ENCODE data around the gene COL18A1. TPM values are rescaled to one million over a fixed set of nuclear protein-coding genes. Genes with fewer than 3 reads are reported as not detected.

The COL18A1 gene
- polyA plus RNA-seq, 3 donors from 2014 or later = 0.30 to 1.8 (median 0.46) TPM

DNA sequence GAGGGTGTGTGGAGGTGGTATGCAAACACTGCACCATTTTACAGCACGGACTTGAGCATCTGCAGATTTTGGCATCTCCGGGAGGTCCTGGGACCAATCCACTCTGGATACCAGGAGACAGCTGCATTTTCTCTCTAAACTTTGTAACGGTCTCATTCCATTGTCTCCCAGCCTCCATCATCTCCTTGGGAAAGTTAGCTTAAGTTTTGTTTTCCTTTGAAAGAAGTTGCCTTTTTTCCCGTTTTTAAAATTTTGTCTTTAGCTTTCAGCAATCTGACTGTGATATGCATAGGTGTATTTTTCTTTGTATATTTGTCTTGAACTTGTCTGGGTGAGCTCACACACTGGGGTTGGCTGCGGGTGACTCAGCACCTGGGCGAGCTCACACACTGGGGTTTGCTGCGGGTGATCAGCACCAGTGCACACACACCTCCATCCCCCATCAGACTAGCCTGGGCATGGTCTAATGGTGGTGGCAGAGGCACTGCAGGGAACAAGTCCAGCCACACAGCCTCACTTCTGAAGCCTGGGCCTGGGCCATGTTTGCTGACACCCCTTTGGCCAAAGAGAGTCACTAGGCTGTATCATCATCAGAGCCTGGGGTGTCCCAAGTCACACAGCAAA lies 32.1 kb upstream of the COL18A1 start:
- no peak for DNase-seq
- Mint-ChIP-seq H3K36me3 (no peaks in the 10 kb centered on the region), H3K27ac (peak overlapping the region in 1 of 6 donors; percentile 11), H3K4me3 (no peak overlapping the region), H3K27me3 (ENCODE audit: low read depth in 3 of 3) (peaks cover 17 to 22% (median 20%) of the 10 kb centered on the region in 3 donors), H3K9me3 (peaks cover 0 to 2% (median 0%) of the 10 kb centered on the region in 6 donors), H3K4me1 (peaks cover 17 to 31% of the 10 kb centered on the region in 2 donors)

DNA sequence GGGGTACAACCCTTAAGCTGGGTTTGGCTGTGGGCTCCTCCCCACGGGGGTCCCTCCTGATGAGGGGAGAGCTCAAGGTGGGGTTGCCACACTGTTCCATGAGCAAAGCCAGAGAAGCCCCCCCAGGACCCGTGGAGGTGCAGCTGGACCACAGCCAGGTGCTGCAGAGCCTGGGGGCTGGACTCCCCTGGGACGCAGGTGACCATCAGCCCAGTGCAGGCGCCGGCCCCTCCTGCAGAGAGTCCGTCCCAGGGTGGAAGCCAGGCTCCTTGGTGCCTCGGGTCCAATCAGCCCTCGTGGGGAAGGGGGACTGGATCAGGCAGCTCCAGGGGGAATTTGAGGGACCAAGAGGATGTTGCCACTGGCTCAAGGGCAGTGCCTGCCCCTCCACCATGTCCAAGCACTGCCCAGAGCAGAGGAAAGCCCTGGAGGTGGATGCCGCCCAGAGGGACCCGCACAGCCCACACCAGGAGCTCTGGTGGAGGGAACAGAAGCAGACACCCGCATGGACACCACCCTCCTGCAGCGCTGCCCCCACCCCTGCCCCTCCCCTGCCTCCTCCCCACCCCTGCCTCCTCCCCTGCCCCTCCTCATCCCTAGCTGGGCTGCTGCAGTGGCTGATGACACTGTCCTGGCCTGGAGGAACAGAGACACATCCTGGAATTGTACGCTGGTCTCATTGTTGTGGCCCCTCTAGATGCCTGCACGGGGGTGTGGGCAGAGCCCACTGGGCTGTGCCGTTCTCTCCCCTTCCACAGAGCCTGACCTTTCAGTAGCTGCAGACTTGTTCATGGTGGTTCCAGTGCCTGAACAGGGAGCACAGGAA lies 30.8 kb upstream of the COL18A1 start:
- Mint-ChIP-seq H3K36me3 (no peaks in the 10 kb centered on the region), H3K27me3 (ENCODE audit: low read depth in 3 of 3) (peaks cover 16 to 19% (median 17%) of the 10 kb centered on the region in 3 donors), H3K4me1 (peaks cover 17 to 31% of the 10 kb centered on the region in 2 donors), H3K9me3 (peaks cover 0 to 2% (median 0%) of the 10 kb centered on the region in 6 donors), H3K27ac (no peak overlapping the region), H3K4me3 (no peak overlapping the region)
- no peak for DNase-seq

DNA sequence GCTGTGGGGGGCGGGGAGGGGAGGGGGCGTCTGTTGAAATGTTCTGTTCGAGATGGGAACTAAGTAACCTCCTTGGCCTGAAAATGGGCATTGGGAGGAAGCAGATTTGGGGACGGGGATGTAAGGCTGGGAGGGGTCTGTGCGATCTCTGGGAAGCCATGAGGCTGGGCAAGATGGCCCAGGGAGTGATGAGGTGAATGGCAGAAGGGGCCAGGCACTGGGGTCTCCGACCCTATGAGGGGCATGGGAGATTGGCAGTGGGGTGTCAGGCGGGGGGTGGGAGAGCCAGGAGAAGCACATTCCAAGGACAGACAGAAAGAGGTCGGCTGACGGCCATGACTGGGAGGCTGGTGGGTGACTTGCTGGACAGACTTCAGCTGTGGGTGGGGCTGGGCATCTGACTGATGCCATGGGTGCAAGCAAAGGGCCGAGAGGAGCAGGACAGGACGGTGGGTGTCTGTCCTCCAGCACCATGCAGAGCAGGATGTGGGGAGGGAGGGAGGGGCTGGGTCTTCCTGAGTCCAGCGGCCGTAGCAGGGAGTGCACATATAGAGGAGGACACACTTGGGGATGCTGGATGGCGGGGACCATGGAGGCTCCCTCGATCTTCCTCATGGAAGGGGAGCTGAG lies 30.0 kb upstream of the COL18A1 start:
- H3K36me3 Mint-ChIP-seq = no peaks in the 10 kb centered on the region
- no peak overlapping the region for H3K4me3 Mint-ChIP-seq
- peaks cover 0 to 2% (median 0%) of the 10 kb centered on the region in 6 donors for H3K9me3 Mint-ChIP-seq
- peaks cover 14 to 25% of the 10 kb centered on the region in 2 donors for H3K4me1 Mint-ChIP-seq
- peak overlapping the region in 1 of 6 donors; percentile 46 for H3K27ac Mint-ChIP-seq
- DNase-seq = no peak
- H3K27me3 Mint-ChIP-seq (ENCODE audit: low read depth in 3 of 3) = peaks cover 9 to 18% (median 17%) of the 10 kb centered on the region in 3 donors

DNA sequence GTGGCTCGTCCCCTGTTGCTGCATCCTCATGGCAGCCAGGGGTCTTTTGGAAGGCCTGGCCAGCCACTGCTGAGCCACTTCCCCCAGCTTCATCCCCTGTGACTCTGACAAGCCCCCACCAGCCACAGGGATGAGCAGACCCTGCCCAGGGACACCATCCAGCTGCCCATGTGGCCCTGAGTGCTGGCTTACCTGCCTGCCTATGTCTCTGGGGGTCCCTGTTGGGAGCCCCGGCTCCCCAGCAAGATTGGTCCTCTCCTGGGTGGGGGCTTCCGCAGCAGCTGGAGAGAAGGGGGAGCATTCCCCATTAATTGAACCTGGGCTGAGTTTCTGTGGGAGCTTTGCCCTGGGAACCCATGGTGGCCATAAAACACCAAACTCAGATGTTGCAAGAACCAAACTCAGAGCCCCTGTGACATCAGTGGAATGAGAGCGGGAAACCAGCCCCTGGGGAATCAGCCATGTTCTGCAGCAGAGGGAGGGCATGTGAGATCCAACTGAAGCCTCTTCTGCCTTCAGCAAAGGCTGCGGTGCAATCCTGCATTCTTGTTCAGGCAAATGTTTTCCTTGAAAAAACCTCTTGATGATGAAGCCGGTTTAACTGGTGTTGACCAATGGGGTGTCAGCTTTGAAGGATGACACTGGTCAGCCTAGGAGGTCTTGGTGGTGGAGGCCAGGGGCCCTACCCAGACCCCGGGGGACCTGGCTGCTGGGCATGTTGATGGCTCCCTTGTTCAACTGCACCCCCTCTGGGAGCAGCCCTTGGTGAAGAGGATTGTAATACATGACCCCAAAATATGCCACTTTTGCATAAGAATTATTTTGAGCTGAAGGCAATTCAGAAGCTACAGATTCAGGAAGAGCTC lies 28.3 kb upstream of the COL18A1 start:
- Mint-ChIP-seq H3K4me1 (peaks cover 0 to 12% of the 10 kb centered on the region in 2 donors), H3K27ac (no peak overlapping the region), H3K27me3 (ENCODE audit: low read depth in 3 of 3) (peaks cover 5 to 14% (median 11%) of the 10 kb centered on the region in 3 donors), H3K9me3 (peaks cover 0 to 2% (median 0%) of the 10 kb centered on the region in 6 donors), H3K4me3 (no peak overlapping the region), H3K36me3 (no peaks in the 10 kb centered on the region)
- no peak for DNase-seq

DNA sequence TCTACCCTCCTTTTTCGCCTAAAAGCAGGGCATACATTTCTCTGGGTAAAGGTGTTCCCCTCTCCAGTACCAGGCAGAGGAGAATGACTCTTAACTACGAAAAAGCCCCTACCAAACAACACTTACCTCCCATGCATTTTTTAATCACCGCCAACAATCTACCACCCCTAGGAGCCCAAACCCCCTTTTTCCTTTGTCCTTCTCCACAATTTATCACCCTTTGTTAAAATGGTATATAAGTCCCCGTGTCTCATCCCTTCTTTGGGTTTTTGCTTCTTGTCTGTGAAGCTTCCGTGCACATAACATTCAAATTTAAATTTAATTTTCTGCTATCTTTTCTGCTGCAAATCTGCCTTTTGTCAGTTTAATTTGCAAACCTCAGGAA lies 27.6 kb upstream of the COL18A1 start:
- H3K4me3 Mint-ChIP-seq = no peak overlapping the region
- peaks cover 5 to 10% (median 8%) of the 10 kb centered on the region in 3 donors for H3K27me3 Mint-ChIP-seq (ENCODE audit: low read depth in 3 of 3)
- H3K27ac Mint-ChIP-seq = peak overlapping the region in 1 of 6 donors; percentile 12
- no peaks in the 10 kb centered on the region for H3K36me3 Mint-ChIP-seq
- H3K4me1 Mint-ChIP-seq = peaks cover 0 to 11% of the 10 kb centered on the region in 2 donors
- peaks cover 0 to 2% (median 0%) of the 10 kb centered on the region in 6 donors for H3K9me3 Mint-ChIP-seq
- no peak for DNase-seq

DNA sequence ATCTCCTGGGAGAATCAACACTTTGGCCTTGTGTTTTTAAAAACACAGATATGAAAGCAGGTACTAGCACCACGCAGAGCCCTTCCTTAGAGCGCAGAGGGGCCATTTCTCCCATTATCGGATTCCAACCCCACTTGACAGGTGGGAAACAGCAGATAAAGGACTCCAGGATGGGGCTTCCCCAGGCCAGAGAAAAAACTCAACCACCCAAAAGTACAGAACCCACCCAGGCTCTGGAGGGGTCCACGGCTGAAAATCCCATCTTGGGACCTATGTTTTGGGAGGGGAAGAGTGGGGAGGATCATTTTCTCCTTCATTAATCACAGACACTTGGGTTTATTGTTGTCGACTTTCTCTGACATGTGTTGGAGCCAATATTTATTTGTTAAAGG lies 27.1 kb upstream of the COL18A1 start:
- H3K27me3 Mint-ChIP-seq (ENCODE audit: low read depth in 3 of 3) = peaks cover 5 to 9% (median 8%) of the 10 kb centered on the region in 3 donors
- H3K36me3 Mint-ChIP-seq = no peaks in the 10 kb centered on the region
- H3K4me3 Mint-ChIP-seq = no peak overlapping the region

DNA sequence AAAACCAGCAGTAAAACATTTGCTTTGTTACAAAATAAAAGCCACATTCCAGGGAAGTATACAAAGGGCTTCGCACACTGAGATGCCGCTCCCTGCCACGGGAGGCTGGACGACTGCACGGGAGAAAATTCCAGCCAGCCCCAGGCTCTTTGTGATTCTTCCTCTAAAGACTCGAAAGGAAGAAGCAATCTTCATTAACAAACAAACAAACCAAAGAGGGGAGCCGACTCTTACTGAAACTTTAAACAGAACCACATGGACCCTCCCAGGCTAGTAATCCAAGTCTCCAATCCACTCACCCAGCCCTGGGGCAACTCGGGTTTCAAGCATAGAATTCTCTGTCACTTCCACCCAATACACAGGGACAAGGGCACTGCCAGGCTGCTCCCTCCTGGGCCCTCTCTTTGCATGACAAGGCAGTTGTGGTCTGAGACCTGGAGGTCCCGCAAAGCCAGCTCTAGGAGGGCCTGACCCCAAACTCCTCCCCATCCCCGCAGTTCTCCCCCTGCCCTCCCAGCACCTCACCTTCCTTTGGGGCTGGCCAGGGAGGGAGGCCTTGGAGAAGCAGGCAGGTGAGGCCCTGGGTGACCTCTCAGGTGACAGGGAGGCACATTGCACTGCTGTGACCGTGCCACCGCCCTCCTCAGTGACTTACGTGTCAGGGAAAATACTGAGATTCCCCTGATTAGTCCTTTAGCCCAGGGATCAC lies 26.6 kb upstream of the COL18A1 start:
- H3K9me3 Mint-ChIP-seq = peaks cover 0 to 2% (median 0%) of the 10 kb centered on the region in 6 donors
- H3K27me3 Mint-ChIP-seq (ENCODE audit: low read depth in 3 of 3) = peaks cover 5 to 6% (median 6%) of the 10 kb centered on the region in 3 donors
- no peak overlapping the region for H3K27ac Mint-ChIP-seq
- H3K36me3 Mint-ChIP-seq = no peaks in the 10 kb centered on the region
- no peak overlapping the region for H3K4me3 Mint-ChIP-seq
- no peak for DNase-seq
- H3K4me1 Mint-ChIP-seq = peaks cover 0 to 4% of the 10 kb centered on the region in 2 donors

More for the DNA sequence above, 27.1 kb upstream of the COL18A1 start:
- peaks cover 0 to 9% of the 10 kb centered on the region in 2 donors for H3K4me1 Mint-ChIP-seq
- peaks cover 0 to 2% (median 0%) of the 10 kb centered on the region in 6 donors for H3K9me3 Mint-ChIP-seq
- no peak for DNase-seq
- H3K27ac Mint-ChIP-seq = no peak overlapping the region

DNA sequence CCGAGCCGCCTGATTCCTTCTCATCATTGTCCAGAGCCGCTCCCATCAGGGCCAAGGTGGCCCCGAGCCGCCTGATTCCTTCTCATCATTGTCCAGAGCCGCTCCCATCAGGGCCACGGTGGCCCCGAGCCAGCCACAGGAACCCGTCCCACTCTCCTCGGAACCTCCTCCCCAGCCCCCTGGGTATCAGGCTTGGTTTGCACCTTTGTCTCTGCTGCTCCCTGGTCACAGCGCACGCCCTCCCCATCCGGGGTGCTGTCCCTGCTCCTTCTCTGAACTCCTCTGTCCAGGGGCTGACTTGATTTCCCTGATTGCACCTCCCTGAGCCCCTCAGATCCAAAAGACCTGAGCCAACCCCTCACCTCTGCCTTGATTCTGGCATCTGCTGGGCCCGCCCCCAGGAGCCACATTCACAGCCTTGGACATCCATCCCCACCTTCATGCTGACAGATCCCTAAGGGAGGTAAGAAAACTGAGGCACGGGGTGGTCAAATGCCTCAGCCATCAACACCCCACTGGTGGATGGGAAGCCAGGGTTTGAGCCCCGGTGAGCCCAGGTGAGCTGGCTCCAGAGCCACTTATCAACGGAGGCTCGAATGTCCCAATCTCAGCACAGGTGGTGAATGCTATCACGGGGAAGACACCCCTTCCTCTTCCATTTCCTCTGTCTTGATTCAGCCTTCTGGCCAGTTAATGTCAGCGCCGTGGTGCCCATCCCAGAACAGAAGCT lies 25.6 kb upstream of the COL18A1 start:
- no peak overlapping the region for H3K4me3 Mint-ChIP-seq
- no peaks in the 10 kb centered on the region for H3K36me3 Mint-ChIP-seq
- H3K27me3 Mint-ChIP-seq (ENCODE audit: low read depth in 3 of 3) = peaks cover 6 to 7% (median 6%) of the 10 kb centered on the region in 3 donors
- H3K27ac Mint-ChIP-seq = peak overlapping the region in 1 of 6 donors; percentile 4
- H3K4me1 Mint-ChIP-seq = peaks cover 0 to 2% of the 10 kb centered on the region in 2 donors
- DNase-seq = no peak
- peaks cover 0 to 2% (median 0%) of the 10 kb centered on the region in 6 donors for H3K9me3 Mint-ChIP-seq

DNA sequence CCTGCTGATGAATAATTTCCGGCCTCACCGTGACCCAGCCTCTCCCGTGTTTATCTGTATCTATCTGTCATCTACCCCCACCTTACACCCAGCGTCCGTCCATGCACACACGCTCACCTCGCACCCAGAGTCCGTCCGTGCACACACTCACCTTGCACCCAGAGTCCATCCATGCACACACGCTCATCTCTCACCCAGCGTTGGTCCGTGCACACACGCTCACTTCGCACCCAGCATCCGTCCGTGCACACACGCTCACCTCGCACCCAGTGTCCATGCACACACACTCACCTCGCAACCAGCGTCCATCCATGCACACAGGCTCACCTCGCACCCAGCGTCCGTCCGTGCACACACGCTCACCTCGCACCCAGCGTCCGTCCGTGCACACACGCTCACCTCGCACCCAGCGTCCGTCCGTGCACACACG lies 25.0 kb upstream of the COL18A1 start:
- DNase-seq = no peak
- Mint-ChIP-seq H3K4me1 (peaks cover 0 to 2% of the 10 kb centered on the region in 2 donors), H3K9me3 (no peaks in the 10 kb centered on the region), H3K36me3 (no peaks in the 10 kb centered on the region), H3K27ac (no peak overlapping the region), H3K27me3 (ENCODE audit: low read depth in 3 of 3) (peaks cover 6 to 7% (median 6%) of the 10 kb centered on the region in 3 donors), H3K4me3 (no peak overlapping the region)

DNA sequence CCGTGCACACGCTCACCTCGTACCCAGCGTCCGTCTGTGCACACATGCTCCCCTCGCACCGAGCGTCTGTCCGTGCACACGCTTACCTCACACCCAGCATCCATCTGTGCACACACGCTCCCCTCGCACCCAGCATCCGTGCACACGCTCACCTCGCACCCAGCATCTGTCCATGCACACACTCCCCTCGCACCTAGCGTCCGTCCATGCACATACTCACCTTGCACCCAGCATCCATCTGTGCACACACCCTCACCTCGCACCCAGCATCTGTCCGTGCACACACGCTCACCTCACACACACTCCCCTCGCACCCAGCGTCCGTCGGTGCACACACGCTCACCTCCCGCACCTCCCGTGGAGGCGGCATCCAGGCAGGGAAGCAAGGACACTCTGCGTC lies 24.4 kb upstream of the COL18A1 start:
- no peak overlapping the region for H3K4me3 Mint-ChIP-seq
- peaks cover 0 to 2% of the 10 kb centered on the region in 2 donors for H3K4me1 Mint-ChIP-seq
- no peak for DNase-seq
- peaks cover 6% of the 10 kb centered on the region in 3 donors for H3K27me3 Mint-ChIP-seq (ENCODE audit: low read depth in 3 of 3)
- no peaks in the 10 kb centered on the region for H3K36me3 Mint-ChIP-seq
- H3K9me3 Mint-ChIP-seq = no peaks in the 10 kb centered on the region
- no peak overlapping the region for H3K27ac Mint-ChIP-seq

DNA sequence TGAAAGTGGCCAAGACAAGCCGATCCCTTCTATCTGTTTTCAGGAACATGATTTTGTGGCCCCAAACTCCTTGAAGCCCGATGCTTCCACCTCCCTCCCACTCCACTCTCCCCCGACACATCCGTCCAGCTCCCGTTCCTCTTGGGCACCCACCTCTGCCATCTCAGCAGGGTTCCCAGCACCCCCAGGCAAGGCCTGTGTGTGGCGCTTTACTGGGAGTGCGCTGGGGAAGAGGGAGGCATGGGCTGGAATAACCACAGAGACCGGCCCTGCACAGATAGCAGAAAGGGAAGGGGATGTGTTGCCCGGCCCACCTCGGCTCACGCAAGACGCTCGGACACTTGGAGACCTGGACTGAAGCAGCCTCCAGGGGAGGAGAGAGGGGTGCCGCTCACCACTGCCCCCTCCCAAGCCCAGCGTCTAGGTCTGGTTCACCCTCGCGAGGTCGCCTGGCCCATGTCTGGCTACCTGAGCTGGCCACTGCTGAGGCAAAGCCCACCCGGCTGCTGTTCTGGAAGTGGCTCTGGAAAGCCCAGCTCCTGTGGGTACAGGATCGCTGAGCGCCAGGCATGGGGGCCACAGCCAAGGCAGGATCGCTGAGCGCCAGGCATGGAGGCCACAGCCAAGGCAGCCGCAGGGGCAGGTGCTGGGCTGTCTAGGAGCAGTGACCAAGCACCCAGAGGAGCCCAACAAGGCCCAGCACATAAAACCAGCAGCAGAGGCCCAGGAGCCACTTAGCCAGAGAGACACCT lies 23.8 kb upstream of the COL18A1 start:
- H3K27ac Mint-ChIP-seq = no peak overlapping the region
- peaks cover 0 to 2% of the 10 kb centered on the region in 2 donors for H3K4me1 Mint-ChIP-seq
- no peak for DNase-seq
- no peak overlapping the region for H3K4me3 Mint-ChIP-seq
- peaks cover 6% of the 10 kb centered on the region in 3 donors for H3K27me3 Mint-ChIP-seq (ENCODE audit: low read depth in 3 of 3)
- no peaks in the 10 kb centered on the region for H3K9me3 Mint-ChIP-seq
- no peaks in the 10 kb centered on the region for H3K36me3 Mint-ChIP-seq

All from immature natural killer cell (primary cell).